NCI-H748 treated with DMSO at 0.1 percent for 48 hours (cell line): ENCODE data around the gene AIP.
A peak's percentile ranks its signal among the peaks of the same experiment; 100 is the strongest.

Experiments used
- DNase-seq: peaks from one replicate; lab custom pipeline; 2025; lab: John Stamatoyannopoulos, UW

AIP gene

GRCh38 chr11:67493548-67494370, 10.9 kb downstream of the AIP start:
- no peak for DNase-seq

DNA sequence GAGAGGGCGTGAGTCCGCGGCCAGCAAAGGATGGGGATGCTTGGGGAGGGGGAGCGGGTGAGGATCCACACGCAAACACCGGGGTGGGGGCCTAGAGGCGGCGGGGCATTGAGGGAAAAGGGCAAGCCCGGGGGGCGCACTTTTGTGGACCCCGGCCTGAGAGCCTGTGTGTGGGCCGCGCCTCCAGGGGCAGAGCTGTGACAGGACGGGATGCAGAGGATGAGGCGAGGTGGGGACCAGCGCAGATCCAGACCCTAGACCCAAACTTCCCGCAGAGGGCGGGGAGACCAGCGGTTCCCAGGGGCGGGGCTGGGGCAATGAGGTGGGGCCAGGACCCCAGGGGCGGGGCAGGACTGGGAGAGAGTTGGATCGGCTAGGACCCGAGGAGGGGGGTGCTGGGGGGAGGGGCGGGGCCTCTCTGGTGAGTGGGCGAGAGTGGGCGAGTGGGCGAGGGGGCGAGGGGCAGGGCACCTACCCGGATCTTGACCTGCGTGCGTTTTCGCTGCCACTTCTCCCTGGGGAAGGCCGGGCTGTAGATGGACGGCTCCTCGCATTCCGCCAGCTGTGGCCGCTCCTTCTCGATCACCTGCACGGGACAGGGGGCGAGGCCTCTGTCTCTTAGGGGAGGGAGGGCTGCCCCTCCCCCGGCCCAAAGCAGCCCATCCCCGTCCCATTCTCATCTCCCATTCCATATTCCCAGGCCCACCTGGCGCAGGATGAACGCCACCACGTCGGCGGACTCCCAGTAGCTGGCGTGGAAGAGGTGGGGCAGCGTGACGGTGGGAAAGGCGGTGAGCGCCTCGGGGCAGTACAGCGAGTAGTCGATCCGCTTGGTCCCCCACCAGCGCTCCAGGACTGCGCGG, 11.8 kb downstream of the AIP start:
- no peak for DNase-seq

DNA sequence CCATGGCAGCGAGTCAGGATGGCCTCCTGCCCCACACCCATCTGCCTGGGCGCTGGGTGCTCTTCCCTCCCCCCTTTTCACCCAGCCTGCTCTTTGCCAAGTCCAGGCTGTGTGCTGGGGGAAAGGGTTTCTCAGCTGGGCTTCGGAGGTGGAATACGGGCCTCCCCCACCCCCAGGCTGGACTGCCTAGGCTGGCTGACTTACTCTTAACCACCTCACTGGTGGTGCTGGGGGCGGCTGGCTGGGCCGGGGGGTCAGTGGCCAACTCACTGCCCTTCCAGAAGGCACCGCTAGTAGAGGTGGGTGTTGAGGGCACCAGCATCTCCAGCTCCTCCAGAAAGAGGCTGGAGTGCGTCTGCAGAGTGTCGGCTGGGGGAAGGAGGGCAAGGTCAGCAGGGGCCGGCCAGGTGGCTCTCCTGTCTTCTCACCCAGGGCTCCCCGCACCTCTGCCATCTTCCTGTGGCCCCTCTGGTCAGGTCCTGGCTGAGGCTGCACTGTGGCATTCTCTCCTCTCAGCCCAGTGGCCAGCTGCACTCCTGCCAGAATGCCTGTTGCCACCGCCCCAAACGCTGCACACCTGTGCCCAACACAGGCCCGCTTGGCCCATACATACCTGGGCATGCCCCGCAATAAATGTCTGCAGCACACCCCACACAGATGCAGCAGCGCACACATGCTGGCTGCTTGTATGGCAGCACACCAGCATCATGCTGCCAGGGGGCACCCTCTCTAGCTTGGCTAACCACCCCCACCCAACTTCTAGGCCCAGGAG, 12.6 kb downstream of the AIP start:
- no peak for DNase-seq

DNA sequence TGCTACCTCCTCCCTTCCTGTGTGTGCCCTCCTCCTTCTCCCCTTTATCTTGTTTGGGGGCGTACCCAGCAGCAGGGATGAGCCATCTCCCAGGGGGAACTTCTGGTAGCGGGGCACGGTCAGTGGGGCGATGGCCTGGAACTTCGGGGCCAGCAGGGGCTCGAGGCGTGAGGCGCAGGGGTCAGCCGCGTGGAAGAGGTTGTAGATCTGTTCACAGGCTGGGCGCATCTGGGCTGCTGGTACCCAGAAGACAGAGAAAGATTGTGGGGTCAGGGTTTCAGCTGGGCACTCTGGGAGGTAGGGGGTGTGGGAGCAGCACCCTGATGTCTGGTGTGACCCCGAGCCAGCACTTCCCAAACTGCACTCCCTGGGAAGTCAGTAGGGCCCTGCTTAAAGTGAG, 13.3 kb downstream of the AIP start:
- DNase-seq: no peak

DNA sequence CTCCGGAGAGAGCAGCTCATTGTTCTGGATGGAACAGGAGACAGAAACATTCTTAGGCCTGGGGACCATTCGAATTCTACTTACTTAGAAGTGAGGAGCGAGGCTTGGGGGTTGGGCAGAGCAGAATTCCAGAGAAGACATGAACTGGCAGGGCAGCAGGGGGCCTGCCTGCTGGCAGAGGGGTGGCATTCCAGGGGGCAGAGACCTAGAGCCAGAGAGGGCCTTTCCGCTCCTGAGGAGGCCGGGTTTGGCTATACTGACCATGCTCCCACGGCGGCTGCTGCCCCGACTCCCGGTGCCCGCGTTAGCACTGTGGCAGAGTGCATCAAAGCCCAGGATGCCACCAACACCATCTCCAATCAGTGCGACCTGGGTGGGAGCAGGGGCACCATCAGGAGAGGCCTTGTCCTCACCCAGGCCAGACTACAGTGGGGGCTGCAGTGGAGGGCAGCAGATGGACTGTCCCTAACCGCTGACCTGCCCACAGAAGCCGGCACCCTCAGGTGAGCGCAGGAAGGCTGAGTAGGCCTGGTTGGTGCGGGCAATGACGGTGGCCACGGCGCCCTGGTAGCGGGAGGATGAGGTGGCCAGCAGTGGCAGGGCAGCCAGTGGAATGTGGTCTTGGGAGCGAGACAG, 14.9 kb downstream of the AIP start:
- DNase-seq: no peak

DNA sequence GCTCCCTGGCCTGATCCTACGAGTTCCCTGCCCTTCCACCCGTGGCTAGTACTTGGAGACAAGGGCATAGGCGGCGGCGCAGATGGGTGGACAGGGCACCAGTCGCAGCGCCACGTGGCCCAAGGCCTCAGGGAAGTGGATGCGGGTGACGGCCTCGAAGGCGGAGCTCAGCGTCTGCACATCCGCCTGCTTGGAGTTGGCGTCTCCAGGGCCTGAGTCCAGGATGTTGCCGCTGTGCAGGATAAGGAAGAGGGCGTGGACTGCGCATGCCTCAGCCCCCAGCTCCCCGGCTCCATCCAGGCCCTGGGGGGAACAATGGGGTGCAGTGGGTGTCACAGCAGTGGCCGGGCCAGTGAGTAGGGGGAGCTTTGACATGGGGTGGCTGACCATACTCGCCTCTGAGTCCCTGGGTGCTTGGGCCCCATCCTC, 15.7 kb downstream of the AIP start:
- no peak for DNase-seq

- no peak for DNase-seq
Observed at GRCh38 chr11:67499808-67500483, 17.1 kb downstream of the AIP start.

- DNase-seq: no peak
Observed at GRCh38 chr11:67500484-67500821, 17.6 kb downstream of the AIP start.

GRCh38 chr11:67500831-67501715, 18.2 kb downstream of the AIP start:
- no peak for DNase-seq

DNA sequence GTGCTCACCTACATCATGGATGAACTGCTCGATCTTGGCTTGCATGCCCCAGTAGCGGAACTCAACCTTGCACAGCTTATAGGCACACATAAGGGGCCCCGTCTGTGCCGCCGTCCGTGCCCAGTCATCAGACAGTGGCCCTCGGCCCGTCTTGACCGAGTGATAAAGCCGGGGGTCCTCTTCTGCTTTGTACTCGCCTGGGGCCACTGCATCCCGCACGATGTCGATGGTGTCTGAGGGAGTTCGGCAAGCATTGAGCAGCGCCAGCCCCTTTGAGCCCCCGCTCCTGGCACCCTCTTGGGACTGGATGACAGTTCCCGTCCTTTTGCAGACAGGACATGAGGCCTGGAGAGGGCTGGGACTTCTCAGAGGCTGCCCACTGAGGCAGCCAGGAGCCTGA, 19.0 kb downstream of the AIP start:
- no peak for DNase-seq

GRCh38 chr11:67502328-67502979, 19.6 kb downstream of the AIP start:
- DNase-seq: no peak

- no peak for DNase-seq
Observed at GRCh38 chr11:67503119-67504004, 20.5 kb downstream of the AIP start.

- DNase-seq: no peak
Observed at GRCh38 chr11:67504005-67504949, 21.5 kb downstream of the AIP start.

- peak; percentile 12 for DNase-seq
Observed at GRCh38 chr11:67504950-67505581, 22.2 kb downstream of the AIP start, which contains the start of gene PITPNM1. Gene PITPNM1 (minus strand): TSS chr11:67505363. CDS start chr11:67504180, 1,183 bp downstream.

DNA sequence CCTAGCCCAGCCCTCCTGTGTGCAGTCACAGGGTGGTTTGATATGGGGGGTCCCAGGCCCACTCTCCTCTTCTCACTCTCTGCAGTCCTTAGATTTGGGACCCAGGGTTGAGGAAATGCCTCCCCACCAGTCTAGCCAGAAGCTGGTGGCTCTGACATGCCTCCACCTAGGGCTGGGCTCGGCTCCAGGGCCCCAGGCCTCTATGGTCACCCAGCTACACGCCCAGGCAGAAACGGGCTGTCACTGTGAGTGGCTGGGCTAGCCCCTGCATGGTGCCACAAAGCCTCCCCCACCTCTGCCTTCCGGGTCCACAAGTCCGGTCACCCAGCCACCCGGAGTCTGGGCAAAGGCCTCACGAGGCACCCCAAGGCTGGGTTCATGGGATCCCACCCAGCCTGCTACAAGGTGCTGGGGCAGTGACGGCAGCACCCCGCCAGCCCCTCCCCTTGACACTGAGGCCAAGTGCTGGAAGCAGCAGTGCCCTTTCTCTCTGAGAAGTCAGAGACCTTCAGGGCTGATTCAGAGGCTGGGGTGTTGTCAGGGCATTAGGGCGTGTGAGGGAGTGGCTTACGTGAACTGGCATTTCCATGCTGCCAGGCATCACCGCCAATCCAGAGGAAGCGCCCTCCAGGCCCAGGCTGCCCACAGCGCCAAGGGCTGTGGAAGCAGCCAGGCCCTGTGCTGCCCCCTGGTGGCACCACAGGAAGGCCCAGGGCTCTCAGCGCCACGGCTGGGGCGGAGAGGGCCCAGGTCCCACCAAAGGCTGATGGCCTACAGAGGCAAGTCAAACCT, 23.0 kb downstream of the AIP start:
- peak; percentile 39 for DNase-seq

- no peak for DNase-seq
Observed at GRCh38 chr11:67506426-67507051, 23.7 kb downstream of the AIP start.
